Middle frontal gyrus (tissue), 1 donor: ENCODE data around the gene SRP9.

ENCODE experiments used
- DNase-seq: peaks from one replicate; pipeline ENCODE4 v3.0.0-alpha.2; 2015; ENCODE audit warnings: low spot score; ENCODE audit errors: extremely low spot score

The SRP9 gene, protein sequence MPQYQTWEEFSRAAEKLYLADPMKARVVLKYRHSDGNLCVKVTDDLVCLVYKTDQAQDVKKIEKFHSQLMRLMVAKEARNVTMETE

DNA sequence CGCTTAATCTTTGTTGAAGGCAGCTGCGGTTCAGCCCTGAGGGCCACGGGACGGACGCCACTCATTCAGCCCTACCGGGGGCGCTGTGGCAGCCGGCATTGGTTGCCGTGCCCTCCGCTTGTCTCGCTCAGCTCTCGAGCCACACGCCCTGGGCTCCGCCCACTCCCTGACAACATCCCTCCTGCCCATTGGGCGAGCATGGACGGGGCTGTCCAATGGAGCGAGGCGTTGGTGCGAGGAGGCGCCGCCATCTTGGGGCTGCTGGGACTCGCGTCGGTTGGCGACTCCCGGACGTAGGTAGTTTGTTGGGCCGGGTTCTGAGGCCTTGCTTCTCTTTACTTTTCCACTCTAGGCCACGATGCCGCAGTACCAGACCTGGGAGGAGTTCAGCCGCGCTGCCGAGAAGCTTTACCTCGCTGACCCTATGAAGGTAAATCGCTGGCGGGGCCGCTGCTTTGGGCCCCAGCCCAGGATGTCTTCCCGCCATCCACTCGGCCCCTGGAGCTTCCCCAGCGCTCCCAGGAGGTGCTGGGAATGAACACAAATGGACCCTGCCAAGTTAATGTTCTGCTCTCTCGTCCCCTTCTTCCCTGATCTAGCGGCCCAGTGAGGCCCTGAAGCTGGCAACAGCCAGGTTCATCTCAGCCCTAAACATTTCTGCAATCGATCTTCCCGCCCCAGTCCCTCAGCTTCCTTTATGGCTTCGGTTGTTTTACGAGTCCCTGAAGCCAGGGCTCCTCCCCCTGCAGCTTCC, at the start of gene SRP9:
TSS of gene SRP9 (plus strand) at position 244 of the 754 bp plus-strand sequence. CDS start at position 359, 115 bp downstream.
- peak; percentile 98 for DNase-seq

DNA sequence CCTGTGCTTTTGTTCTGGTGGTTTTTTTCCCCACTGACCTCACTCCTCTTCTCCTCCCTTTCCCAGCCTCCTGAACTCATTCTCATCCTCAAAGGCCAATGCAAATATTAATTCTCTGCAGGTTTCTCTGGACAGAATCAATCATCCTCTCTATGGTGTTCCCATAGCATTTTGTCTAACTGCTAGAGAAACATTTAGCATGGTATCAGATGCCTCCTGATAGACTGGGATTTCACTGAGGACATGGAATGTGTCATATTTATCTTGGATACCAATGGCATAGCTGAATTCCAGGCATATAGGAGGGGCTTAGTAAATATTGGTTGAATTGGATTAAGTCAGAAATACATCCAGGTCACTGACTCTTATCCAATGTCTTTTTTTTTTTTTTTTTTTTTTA, 46.1 kb upstream of the SRP9 start:
- DNase-seq: no peak

DNA sequence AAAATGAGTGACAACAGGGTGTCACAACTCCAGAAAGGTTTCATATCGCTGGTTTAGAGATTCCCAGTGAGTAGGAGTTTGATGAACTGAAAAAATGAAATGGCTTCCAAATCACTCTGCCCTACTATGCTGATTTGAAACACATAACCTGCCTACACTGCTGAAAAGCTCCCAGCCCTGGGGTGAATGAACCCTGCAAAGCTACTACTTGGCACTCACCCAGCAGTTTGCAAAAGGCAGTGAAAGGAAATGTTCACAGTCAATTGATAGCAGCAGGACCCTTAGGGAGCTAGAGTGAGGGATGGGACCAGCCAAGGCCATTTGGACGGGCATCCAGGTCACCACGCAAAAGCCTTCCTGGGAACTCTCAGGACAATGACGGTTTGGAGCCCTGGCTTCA, 44.4 kb upstream of the SRP9 start:
- no peak for DNase-seq

DNA sequence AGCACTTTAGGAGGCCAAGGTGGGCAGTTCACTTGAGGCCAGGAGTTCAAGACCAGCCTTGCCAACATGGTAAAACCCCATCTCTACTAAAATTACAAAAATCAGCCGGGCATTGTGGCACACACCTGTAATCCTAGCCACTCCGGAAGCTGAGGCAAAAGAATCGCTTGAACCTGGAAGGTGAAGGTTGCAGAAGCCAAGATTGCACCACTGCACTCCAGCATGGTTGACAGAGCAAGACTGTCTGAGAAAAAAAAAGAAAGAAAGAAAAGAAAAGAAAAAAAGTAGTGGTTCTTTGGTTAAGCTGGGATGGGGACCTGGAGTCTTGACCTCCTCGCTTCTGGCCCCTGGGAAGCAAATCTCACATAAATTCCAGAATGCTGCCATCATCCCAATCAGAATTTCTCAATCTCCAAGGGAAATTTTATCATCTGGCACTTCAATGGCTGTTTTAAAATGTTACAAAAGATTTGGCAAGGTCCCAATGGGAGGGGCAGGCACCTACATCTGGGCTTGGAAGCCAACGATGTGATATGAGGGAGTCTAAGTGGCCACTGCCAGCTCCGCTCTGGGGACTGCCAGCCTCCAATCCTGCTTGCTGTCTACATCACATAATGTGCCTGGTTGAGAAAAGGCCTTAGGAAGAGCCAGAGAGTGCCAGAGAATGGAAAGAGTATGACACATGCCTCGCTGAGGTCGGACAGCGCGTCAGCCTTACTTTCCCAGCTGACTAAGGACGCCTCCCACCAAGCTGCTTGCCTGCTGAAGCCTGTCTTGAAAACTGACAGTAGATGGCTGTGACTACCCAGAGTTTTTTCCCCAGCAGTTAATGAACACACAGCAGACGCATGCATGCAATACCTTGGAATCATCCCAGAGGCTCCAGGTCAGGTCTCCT, 42.1 kb upstream of the SRP9 start:
- DNase-seq: no peak

DNA sequence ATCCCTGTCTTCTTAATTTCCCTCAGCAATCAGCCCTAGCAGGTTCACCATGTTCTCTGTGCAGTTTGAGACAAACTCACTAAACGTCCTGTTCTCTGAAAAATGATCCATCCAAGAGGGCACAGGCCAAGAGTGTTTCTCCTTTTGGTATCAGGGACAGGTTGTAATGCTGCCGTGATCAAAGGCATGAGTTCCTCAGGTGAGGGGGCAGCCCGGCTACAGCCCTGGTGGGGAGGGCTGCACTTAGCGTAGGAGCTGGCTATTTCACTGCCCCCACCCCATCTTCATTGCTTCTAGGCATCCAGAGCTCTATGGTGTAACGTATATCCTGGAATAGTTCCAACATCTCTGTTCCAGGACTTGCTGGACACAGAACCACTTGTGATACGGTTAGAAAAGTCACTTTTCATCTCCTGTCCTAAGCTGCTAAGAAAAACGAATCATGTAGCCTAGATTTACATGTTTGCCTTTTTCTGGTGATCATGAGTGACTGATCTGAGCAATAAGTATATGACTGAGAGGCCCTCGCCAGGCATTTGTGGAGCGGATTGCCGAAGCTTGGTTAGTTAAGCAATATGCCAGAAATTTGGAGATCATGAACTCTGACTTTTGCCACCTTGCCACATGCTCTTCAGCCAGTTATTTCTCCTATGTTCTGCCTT, 41.1 kb upstream of the SRP9 start:
- no peak for DNase-seq

DNA sequence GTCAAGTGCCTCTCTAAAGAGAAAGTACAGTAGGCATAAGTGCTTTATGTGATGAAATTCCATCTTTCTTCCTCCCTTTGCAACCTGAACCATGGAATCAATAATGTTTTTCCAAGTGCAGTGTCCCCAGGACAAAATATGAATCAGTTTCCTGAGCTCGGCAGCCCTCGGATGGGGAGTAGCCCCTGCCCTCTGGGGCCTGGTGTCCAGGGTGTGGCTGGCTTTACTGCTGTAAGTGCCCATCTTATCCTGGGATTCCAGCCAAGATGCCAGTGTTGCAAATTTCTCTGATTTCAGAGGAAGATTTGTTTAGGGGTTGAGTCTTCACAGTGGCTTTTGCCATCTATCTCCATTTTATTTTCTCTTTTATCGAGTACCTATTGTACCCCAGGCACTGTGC, 40.5 kb upstream of the SRP9 start:
- no peak for DNase-seq

DNA sequence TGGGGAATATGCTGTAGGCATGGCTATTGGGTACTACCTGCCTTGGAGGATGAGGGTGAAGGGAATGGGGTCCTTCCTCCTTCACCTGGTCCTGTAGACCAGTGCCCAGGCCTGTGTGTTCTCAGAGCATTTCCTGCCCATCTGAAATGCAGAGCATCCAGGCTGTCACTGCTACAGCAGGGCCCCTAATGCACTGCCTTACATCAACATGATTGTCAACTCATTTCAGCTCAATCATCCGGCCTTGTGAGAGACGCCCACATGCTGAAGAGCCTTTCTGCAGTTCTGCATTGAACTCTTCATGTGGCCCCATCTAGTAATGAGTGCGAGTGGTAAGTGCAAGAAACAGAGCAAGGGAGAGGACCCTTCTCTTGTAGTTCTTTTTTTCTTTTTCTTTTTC, 39.8 kb upstream of the SRP9 start:
- DNase-seq: no peak

DNA sequence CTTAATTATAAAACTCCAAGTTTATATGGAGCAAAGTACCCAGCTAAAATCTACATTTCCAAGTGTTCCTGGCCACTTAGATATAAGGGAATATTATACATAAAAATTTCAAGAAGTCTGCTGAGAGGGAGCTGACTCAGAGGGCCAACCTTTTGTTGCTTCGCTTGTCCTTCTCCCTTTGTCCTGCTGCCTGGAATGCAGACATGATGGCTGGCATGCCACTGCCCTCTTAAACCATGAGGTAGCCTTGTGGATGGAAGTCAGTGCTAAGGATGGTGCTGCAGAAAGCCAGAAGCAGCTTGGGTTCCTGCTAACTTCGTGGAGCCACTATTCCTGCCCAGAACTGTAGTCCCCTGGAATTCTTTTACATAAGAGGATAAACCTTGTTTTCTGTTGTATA, 38.9 kb upstream of the SRP9 start:
- no peak for DNase-seq

DNA sequence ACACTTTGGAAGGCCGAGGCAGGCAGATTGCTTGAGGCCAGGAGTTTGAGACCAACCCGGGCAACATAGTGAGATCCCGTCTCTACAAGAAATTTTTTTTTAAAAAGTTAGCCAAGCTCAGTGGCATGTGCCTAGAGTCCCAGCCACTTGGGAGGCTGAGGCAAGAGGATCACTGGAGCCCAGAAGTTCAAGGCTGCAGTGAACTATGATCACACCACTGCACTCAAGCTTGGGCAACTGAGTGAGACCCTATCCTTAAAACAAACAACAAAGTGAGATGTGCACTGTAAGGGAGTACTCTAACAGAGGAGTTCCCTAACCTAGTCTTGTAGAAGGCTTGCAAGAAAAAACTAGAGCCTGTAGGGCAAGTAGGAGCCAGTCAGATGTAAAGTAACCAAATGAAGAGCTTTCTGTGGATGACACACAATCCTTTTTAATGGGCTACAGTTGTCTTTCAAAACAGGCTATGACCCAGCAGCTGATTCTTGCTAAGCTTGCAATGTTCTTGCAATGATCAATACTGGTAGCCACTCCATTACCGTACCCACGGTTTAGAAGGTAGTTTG, 38.0 kb upstream of the SRP9 start:
- DNase-seq: no peak

DNA sequence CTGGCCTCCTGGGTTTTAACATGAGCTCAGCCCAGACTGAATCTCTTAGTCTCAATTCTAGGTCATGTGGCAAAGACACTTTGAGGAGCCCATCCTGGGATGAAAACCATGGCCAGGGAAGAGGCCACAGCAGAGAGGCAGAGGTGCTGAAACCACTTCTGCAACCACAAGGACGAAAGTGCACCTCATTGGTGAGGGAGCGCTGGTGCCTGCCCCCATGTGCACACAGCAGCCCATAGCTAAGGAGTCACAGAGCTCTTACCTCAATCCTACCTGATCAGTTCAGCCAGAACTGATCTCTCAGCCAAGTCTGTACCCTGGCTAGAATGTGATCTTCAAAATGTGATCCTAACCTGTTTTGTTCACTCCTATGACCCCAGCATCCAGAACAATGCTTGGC, 32.9 kb upstream of the SRP9 start:
- DNase-seq: no peak

DNA sequence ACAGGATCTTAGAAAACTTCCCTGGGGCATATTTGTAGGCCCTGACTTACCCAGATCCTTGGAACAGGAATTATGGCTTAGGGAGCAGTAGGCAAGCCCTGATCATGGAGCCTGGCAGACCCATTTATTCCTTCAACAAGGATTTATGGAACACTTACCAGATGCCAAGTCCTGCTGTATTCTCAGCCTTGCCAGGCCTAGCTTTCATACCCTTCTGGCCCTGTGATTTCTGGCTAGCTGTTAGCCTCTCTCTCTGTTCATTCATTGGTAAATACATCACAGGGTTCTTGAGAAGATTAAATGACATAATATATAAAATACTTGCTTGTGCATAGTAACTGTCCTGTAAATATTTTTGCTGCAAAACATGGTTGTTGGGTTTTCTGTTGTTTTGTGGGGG, 32.4 kb upstream of the SRP9 start:
- no peak for DNase-seq

DNA sequence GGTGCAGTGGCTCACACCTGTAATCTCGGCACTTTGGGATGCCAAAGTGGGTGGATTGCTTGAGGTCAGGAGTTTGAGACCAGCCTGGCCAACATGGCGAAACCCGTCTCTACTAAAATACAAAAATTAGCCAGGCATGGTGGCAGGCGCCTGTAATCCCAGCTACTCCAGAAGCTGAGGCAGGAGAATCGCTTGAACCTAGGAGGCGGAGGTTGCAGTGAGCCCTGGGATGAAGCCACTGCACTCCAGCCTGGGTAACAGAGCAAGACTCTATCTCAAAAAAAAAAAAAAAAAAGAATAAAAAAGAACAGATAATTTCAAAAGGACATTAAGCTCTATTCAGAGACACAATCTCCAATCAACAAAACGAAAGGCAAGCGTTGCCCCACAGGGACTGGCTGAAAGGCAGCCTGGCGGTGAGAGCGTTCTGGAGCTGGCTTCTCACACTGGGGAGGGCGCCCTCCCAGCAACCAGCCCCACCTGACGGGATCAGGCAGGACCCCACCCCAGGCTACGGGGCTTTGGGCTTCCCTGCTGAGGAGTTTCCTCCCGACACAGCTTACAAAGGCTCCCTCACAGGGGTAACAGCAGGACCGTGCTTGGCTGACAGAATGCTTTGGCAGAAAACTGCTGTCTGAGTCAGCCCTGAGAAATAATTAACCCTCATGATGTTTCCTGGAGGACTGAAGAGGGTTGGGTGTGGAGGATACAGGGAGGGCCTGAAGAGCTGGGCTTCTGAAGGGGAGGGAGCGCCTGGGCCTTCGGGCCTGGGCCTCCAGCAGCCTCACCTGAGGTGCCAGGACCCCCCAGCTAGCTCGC, 31.1 kb upstream of the SRP9 start:
- no peak for DNase-seq

DNA sequence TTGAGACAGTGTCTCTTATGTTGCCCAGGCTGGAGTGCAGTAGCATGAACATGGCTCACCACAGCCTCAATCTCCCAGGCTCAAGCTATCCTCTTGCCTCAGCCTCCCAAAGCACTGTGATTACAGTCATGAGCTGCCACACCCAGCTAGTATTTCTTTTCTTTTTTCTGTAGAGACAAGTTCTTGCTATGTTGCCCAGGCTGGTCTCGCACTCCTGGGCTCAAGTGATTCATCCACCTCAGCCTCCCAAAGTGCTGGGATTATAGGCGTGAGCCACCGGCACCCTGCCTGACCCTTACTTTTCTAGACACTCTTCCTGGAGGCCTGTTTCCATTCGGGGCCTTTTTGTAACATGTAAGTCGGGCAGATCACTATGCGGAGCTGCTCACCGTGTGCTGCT, 30.1 kb upstream of the SRP9 start:
- DNase-seq: no peak

DNA sequence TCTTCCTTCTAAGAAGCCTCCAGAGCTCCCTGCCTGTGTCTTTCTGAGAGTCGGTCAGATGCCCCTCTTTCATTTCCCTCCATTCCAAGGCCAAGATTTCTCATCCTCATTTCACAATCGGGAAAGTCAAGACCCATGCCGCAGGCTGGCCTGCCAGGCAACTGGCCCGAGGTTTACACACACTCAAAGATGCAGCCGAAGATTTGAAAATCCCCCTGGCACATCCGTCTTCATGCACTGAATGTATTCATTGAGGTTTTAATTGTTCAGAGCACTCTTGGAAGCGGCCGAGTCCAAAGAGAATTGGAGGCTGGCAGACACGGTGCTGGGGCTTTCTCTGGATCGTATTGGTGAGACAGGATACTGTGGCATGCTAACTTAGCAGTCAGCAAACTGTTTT, 29.1 kb upstream of the SRP9 start:
- no peak for DNase-seq

DNA sequence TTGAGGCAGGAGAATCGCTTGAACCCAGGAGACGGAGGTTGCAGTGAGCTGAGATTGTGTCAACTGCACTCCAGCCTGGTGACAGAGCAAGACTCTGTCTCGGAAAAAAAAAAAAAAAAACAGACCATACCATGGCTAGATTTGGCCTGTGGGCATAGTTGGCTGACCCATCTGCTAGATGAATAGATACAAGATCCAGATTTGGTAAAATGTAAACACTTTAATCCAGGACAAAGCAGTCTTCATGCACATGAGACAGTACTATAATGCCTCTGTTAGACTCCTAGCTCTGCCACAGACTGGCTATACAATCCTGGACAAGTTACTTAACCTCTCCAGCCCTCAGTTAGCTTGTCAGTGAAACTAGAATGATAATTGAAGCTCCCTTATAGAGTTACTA, 27.9 kb upstream of the SRP9 start:
- no peak for DNase-seq

DNA sequence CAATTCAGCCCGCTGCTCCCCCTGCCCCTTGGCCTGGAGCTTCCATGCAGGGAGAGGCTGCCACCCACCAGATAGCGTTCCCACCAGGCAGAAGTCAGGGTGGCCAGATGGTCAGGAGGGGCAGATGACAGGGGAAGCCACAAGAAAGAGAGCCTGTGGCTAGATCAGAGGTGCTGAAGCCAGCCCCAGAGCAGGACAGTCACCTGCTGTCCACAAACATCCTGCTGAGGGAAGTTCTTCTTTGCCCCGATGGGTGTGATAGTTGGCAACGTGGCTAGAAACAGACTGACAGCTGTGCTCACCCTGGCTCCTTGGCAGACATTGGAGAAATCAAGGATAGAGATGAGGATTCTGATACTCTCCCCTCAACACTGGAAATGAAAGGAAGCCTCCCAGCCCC, 27.2 kb upstream of the SRP9 start:
- no peak for DNase-seq

DNA sequence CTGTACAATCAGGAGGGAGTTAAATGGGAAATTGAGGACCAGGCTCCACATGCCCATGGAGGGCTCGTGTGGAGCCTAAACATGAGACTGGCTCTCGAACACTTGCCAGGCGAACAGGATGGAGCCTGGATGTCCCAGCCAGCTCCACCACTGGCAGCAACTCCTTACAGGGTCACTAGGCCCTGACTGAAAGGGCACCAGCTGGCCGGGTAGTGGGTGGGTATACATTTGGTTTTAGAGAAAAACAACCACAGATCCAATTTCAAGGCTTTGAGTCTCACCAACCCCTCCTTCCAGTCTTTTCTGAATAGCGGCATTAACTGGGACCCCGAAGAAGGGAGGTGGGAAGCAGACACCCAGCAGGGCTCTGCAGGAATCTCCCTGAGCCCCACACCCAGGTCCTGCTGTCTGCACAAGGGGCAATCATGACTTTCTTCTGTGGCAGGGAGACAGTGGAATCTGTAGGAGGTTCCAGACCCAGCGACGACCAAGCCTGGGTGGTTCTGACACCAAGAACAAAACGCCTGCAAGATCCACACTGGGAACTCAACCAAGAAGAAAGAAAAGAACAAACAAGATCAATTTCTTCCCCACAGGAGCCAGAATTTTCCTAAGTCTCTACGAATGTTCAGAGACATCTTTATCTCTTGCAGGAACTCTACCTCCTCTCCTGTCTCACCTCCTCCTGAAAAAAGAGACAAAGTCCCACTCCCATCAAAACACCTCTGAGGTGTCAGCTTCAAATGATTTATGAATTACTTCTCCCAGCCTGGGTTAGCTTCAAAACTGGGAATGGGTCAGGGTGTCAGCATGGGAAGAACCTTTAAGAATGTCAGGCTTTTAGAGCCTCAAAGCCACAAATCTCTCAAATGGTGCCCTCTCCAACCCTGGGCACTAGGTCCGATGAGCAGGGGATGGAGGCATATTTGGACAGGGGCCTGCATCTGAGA, 26.5 kb upstream of the SRP9 start:
- DNase-seq: no peak

DNA sequence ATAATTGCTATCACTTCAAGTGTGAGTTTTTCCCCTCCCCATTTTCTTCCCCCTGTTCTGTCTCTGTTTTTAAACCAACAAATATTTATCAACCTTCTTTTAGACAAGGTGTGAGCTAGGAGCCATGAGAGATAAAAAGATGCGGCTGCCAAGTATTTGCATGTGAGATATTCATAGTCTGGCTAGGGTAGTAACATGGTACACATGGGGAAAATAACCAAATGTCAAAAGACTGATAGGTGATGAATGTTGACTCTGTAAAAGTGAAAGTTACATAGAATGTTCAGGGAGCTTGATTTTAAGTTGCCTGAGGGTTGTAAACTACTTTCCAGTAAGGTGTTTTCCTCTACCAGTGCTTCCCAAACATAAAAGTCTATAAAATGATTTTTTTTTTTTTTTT, 25.4 kb upstream of the SRP9 start:
- no peak for DNase-seq

DNA sequence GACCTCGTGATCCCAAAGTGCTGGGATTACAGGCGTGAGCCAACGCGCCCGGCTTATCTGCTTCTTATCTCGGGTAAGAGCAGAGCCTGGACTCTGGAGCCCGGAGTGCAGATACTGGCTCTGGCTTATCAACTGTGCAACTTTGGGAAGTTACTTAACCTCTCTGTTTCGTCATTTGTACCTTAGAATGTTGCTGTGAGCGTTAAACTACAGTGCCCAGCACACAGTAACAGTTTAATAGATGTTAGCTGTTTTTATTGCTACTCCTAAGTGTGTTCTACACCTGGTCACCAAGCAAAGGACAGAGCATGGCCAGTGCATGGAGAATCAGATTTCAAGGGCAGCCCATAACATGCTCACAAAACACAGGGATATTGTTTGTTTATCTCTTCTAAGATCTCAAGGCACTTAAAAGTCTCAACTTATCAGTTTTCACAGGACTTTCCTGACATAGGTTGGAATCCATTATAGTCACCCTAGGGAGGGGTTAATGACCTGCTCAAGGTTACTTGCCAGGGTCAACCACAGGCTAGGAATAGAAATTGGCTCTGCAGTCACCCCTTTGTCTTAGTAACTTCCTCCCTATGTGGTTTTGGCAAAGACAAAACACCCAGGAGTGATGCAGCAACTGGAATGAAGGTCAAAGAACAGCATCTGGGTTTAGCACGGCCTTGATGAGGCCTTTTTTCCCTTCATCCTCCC, 22.5 kb upstream of the SRP9 start:
- no peak for DNase-seq
